Natural killer cell (primary cell): ENCODE measurements around the gene PLEKHA7. TPM values are rescaled to one million over a fixed set of nuclear protein-coding genes. Genes with fewer than 3 reads are reported as not detected.

Experiments
- ATAC-seq, 3 donors: fragments of 150-1000 bp in 2 of 3; fragments of 200-7000 bp in 1 of 3; cut with Tn5 transposase; 1 replicate in 1 of 3; 2 replicates in 2 of 3; pipeline ENCODE4 v1.10.0; 2021; ENCODE audit warnings: mild to moderate bottlenecking in 2 of 3, moderate library complexity in 2 of 3
- DNase-seq, 2 donors: peaks; one replicate each; pipeline versions ENCODE4 v3.0.0 to v3.0.0-alpha.2; 2013 to 2021; ENCODE audit warnings: mixed read lengths in 1 of 2
- H3K27ac ChIP-seq: one replicate; pipeline ENCODE4 v1.5.1; 2013; ENCODE audit warnings: mild to moderate bottlenecking, low read length
- H3K27me3 ChIP-seq: one replicate; pipeline ENCODE4 v1.6.1; 2013; ENCODE audit warnings: low read length; ENCODE audit not compliant: control insufficient read depth, insufficient read depth
- H3K36me3 ChIP-seq: one replicate; pipeline ENCODE4 v1.6.1; 2013; ENCODE audit warnings: low read length; ENCODE audit not compliant: control insufficient read depth, insufficient read depth
- H3K4me1 ChIP-seq: one replicate; pipeline ENCODE4 v1.6.1; 2013; ENCODE audit warnings: low read length; ENCODE audit not compliant: control insufficient read depth, insufficient read depth
- H3K4me3 ChIP-seq: one replicate; pipeline ENCODE4 v1.5.1; 2013; ENCODE audit warnings: low read length
- H3K9me3 ChIP-seq: one replicate; pipeline ENCODE4 v1.6.1; 2013; ENCODE audit warnings: low read length; ENCODE audit not compliant: control insufficient read depth, insufficient read depth
- H3K27ac Mint-ChIP-seq, 2 donors: one replicate each; pipeline ENCODE4 v1.8.0; 2022; ENCODE audit warnings: mild to moderate bottlenecking in 2 of 2, mixed read lengths in 2 of 2, moderate library complexity in 1 of 2
- H3K27me3 Mint-ChIP-seq, 2 donors: one replicate each; pipeline ENCODE4 v1.8.0; 2022; ENCODE audit warnings: low read depth in 2 of 2, mixed read lengths in 2 of 2
- H3K36me3 Mint-ChIP-seq: one replicate; pipeline ENCODE4 v1.8.0; 2022; ENCODE audit warnings: mixed read lengths
- H3K4me1 Mint-ChIP-seq, 2 donors: one replicate each; pipeline ENCODE4 v1.8.0; 2022; ENCODE audit warnings: mixed read lengths in 2 of 2
- H3K4me3 Mint-ChIP-seq: one replicate; pipeline ENCODE4 v1.8.0; 2022; ENCODE audit warnings: mild to moderate bottlenecking, moderate library complexity, mixed read lengths
- H3K9me3 Mint-ChIP-seq, 2 donors: one replicate each; pipeline ENCODE4 v1.8.0; 2022; ENCODE audit warnings: mixed read lengths in 2 of 2
- WGBS: methylation state at CpG from one replicate; pipeline ENCODE4 v1.1.7; 2013; ENCODE audit warnings: missing lambda C conversion rate; ENCODE audit not compliant: insufficient coverage; 5-methylcytosine and 5-hydroxymethylcytosine counted together
- intact Hi-C: fragments of 100-400 bp; cut with micrococcal nuclease; formaldehyde crosslinking; loops from one replicate; pipeline ENCODE4 v1.14.2; 2022
- total RNA-seq, 4 donors: library from RNA; stranded (reverse); fragments of 120-200 nt in 1 of 4; gene quantifications; one replicate each; pipeline versions ENCODE4 v1.2.3 to v1.2.4, GENCODE V29; 2013 to 2022
- TF ChIP-seq, protein P1 (sequence below): fragments of 200-600 bp; IDR thresholded peaks from one replicate; pipeline ENCODE4 v1.8.0; 2022; ENCODE audit warnings: antibody characterized with exemption

The PLEKHA7 gene
- total RNA-seq, 3 donors from 2014 or later (not counting 1 experiment from before 2014, with no cell fraction given): 1.00 to 2.5 (median 1.3) TPM

DNA sequence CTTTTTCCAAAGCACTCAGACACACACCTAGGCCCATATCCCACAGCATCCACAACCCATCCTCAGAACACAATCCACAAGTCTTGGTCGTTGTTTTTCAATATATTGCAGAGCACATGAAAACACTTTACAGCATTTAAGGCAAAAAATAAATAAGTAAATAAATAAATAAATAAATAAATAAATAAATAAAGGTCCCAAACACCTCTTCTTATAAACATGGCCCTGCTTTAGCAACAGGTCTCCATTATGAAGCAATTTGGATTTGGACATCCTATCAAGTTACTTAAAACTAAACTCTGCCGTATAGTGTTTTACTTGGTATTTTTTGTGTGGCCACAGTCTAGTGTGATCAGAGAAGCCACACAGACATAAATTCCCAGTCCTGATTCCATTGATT lies 10.7 kb upstream of the PLEKHA7 start:
- intact Hi-C loops: no loop called here
- ATAC-seq (no peak), DNase-seq (no peak)
- H3K4me3 Mint-ChIP-seq: no peak overlapping the region
- Histone ChIP-seq H3K27me3 (no peaks in the 10 kb centered on the region), H3K4me1 (no peaks in the 10 kb centered on the region), H3K27ac (no peak overlapping the region), H3K9me3 (no peaks in the 10 kb centered on the region), H3K4me3 (no peak overlapping the region), H3K36me3 (no peaks in the 10 kb centered on the region)
- 100% methylated on average over 1 of the region's 2 CpGs for WGBS
- peaks cover 0 to 4% of the 10 kb centered on the region in 2 donors for H3K27me3 Mint-ChIP-seq
- no peak overlapping the region for H3K27ac Mint-ChIP-seq
- no peaks in the 10 kb centered on the region for H3K9me3 Mint-ChIP-seq
- no peaks in the 10 kb centered on the region for H3K4me1 Mint-ChIP-seq
- H3K36me3 Mint-ChIP-seq: no peaks in the 10 kb centered on the region
- TF ChIP-seq, protein P1, sequence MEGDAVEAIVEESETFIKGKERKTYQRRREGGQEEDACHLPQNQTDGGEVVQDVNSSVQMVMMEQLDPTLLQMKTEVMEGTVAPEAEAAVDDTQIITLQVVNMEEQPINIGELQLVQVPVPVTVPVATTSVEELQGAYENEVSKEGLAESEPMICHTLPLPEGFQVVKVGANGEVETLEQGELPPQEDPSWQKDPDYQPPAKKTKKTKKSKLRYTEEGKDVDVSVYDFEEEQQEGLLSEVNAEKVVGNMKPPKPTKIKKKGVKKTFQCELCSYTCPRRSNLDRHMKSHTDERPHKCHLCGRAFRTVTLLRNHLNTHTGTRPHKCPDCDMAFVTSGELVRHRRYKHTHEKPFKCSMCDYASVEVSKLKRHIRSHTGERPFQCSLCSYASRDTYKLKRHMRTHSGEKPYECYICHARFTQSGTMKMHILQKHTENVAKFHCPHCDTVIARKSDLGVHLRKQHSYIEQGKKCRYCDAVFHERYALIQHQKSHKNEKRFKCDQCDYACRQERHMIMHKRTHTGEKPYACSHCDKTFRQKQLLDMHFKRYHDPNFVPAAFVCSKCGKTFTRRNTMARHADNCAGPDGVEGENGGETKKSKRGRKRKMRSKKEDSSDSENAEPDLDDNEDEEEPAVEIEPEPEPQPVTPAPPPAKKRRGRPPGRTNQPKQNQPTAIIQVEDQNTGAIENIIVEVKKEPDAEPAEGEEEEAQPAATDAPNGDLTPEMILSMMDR: no peak

- DNase-seq (no peak), ATAC-seq (no peak)
- H3K27ac Mint-ChIP-seq: no peak overlapping the region
- Histone ChIP-seq H3K4me3 (no peak overlapping the region), H3K36me3 (no peaks in the 10 kb centered on the region), H3K27ac (no peak overlapping the region), H3K9me3 (no peaks in the 10 kb centered on the region), H3K27me3 (no peaks in the 10 kb centered on the region), H3K4me1 (no peaks in the 10 kb centered on the region)
- TF ChIP-seq, protein P1: no peak
- intact Hi-C loops: no loop called here
- H3K4me1 Mint-ChIP-seq: no peaks in the 10 kb centered on the region
- 91% methylated on average over 8 of the region's 8 CpGs for WGBS
- H3K4me3 Mint-ChIP-seq: no peak overlapping the region
- peaks cover 4 to 6% of the 10 kb centered on the region in 2 donors for H3K27me3 Mint-ChIP-seq
- no peaks in the 10 kb centered on the region for H3K36me3 Mint-ChIP-seq
- no peaks in the 10 kb centered on the region for H3K9me3 Mint-ChIP-seq
These were observed 7.3 kb upstream of the PLEKHA7 start for GRCh38 chr11:17021511-17021910.

- intact Hi-C loops: no loop called here
- Histone ChIP-seq H3K27me3 (no peaks in the 10 kb centered on the region), H3K9me3 (no peaks in the 10 kb centered on the region), H3K4me1 (no peaks in the 10 kb centered on the region), H3K27ac (no peak overlapping the region), H3K4me3 (no peak overlapping the region), H3K36me3 (no peaks in the 10 kb centered on the region)
- Mint-ChIP-seq H3K27ac (no peak overlapping the region), H3K27me3 (peaks cover 9 to 13% of the 10 kb centered on the region in 2 donors), H3K4me3 (no peak overlapping the region), H3K9me3 (no peaks in the 10 kb centered on the region), H3K4me1 (no peaks in the 10 kb centered on the region), H3K36me3 (no peaks in the 10 kb centered on the region)
- DNase-seq: no peak
- TF ChIP-seq, protein P1: no peak
- WGBS: 63% methylated on average over 1 of the region's 1 CpG
- no peak for ATAC-seq
These were observed 6.6 kb upstream of the PLEKHA7 start for GRCh38 chr11:17020831-17021230.

- H3K27ac ChIP-seq: no peak overlapping the region
- intact Hi-C loops: no loop called here
- H3K4me1 ChIP-seq: peaks cover 7% of the 10 kb centered on the region
- Mint-ChIP-seq H3K9me3 (no peaks in the 10 kb centered on the region), H3K27me3 (peaks cover 18 to 23% of the 10 kb centered on the region in 2 donors), H3K36me3 (no peaks in the 10 kb centered on the region), H3K4me1 (peaks cover 6 to 7% of the 10 kb centered on the region in 2 donors), H3K4me3 (no peak overlapping the region), H3K27ac (no peak overlapping the region)
- no peak for ATAC-seq
- TF ChIP-seq, protein P1: no peak
- WGBS: 90% methylated on average over 1 of the region's 1 CpG
- no peaks in the 10 kb centered on the region for H3K36me3 ChIP-seq
- no peak for DNase-seq
- no peak overlapping the region for H3K4me3 ChIP-seq
- H3K9me3 ChIP-seq: no peaks in the 10 kb centered on the region
- H3K27me3 ChIP-seq: peaks cover 4% of the 10 kb centered on the region
These were observed 5.0 kb upstream of the PLEKHA7 start for GRCh38 chr11:17019232-17019631.
